HepG2 (cell line): Measurements from ENCODE around the gene ZNF292. TPM values are rescaled to one million over a fixed set of nuclear protein-coding genes. Genes with fewer than 3 reads are reported as not detected.
A peak's percentile ranks its signal among the peaks of the same experiment; 100 is the strongest.

Experiments
- ATAC-seq: fragments of 200-7000 bp; cut with Tn5 transposase; 3 replicates; pipeline ENCODE4 v1.9.1; 2020; ENCODE audit warnings: mild to moderate bottlenecking, moderate library complexity
- BruUV-seq: library from RNA; stranded (reverse); fragments of 400-500 nt; replicated peaks from 2 replicates; lab custom pipeline; 2021; lab: Mats Ljungman, UMichigan
- CTCF ChIA-PET: fragments of 300-600 bp; formaldehyde crosslinking; extraction: SDS; loops from one replicate; lab custom pipeline; 2021; ENCODE audit warnings: low total read pairs, inconsistent platforms, low intra/inter-chr PET ratio; lab: Yijun Ruan, JAX
- POLR2A ChIA-PET: fragments of 350-600 bp; sonication (Branson Sonifier 250); formaldehyde crosslinking; loops from one replicate; lab custom pipeline; 2020; ENCODE audit warnings: antibody characterized with exemption, inconsistent platforms; lab: Yijun Ruan, JAX
- DNase-seq: peaks from one replicate; pipeline ENCODE4 v3.0.0-alpha.2; 2015; ENCODE audit warnings: low spot score
- FAIRE-seq: peaks from 3 replicates; lab custom pipeline; 2011; peaks lifted over from hg19 to GRCh38; lab: Jason Lieb, UNC
- H2AFZ ChIP-seq: one replicate; pipeline ENCODE4 v1.6.1; 2011; ENCODE audit warnings: low read length, inconsistent platforms
- H3K27ac ChIP-seq: fragments of 300-600 bp; 3 replicates; pipeline ENCODE4 v1.8.0; 2011; ENCODE audit warnings: mixed run types, mild to moderate bottlenecking, mixed read lengths, low read length, inconsistent platforms; ENCODE audit not compliant: insufficient read depth; ENCODE audit errors: extremely low read length
- H3K27me3 ChIP-seq, 2 experiments: fragments of 200-600 bp in 1 of 2; 2 replicates in 1 of 2; 3 replicates in 1 of 2; pipeline versions ENCODE4 v1.6.0 to v1.8.0; 2011; ENCODE audit warnings: low read length in 2 of 2, mild to moderate bottlenecking in 2 of 2, moderate library complexity in 2 of 2, inconsistent platforms in 1 of 2; ENCODE audit not compliant: insufficient read depth in 2 of 2, control insufficient read depth in 1 of 2
- H3K36me3 ChIP-seq, 2 experiments: fragments of 200-600 bp in 1 of 2; replicated peaks in 1 of 2; 2 replicates in 1 of 2; 3 replicates in 1 of 2; pipeline versions ENCODE4 v1.5.1 to v1.8.0; 2011; ENCODE audit warnings: low read length in 2 of 2, inconsistent platforms in 1 of 2; ENCODE audit not compliant: insufficient read depth in 2 of 2, control insufficient read depth in 1 of 2
- H3K4me1 ChIP-seq: 2 replicates; pipeline ENCODE4 v1.5.1; 2012; ENCODE audit warnings: low read length, inconsistent platforms; ENCODE audit not compliant: insufficient read depth
- H3K4me2 ChIP-seq: 2 replicates; pipeline ENCODE4 v1.6.0; 2011; ENCODE audit warnings: low read depth, low read length, inconsistent platforms
- H3K4me3 ChIP-seq, 3 experiments: fragments of 200-600 bp in 1 of 3; sonication (generic), shearing (Covaris generic) in 1 of 3; replicated peaks in 1 of 3; 2 replicates each; pipeline ENCODE4 v1.5.1; 2011 to 2016; ENCODE audit warnings: low read length in 3 of 3, inconsistent platforms in 2 of 3, low read depth in 2 of 3, mild to moderate bottlenecking in 2 of 3, control low read depth in 1 of 3, mixed read lengths in 1 of 3; ENCODE audit not compliant: insufficient read depth in 1 of 3
- H3K79me2 ChIP-seq: one replicate; pipeline ENCODE4 v1.6.1; 2011; ENCODE audit warnings: low read length, inconsistent platforms; ENCODE audit not compliant: insufficient read depth
- H3K9ac ChIP-seq: 2 replicates; pipeline ENCODE4 v1.6.0; 2011; ENCODE audit warnings: mild to moderate bottlenecking, low read depth, low read length, inconsistent platforms; ENCODE audit not compliant: insufficient read depth
- H3K9me3 ChIP-seq: 2 replicates; pipeline ENCODE4 v1.5.1; 2012; ENCODE audit warnings: mild to moderate bottlenecking, low read length
- H4K20me1 ChIP-seq: 2 replicates; pipeline ENCODE4 v1.6.0; 2011; ENCODE audit warnings: inconsistent platforms, mild to moderate bottlenecking, low read length, moderate library complexity; ENCODE audit not compliant: insufficient read depth
- HDAC2 ChIP-seq: sonication (generic); formaldehyde crosslinking; IDR thresholded peaks from 2 replicates; pipeline ENCODE4 v1.4.0; 2020; ENCODE audit warnings: missing genetic modification reagents
- HES4 ChIP-seq: sonication (generic); formaldehyde crosslinking; IDR thresholded peaks from 2 replicates; pipeline ENCODE4 v1.9.0; 2021; ENCODE audit warnings: mild to moderate bottlenecking, missing genetic modification reagents, borderline replicate concordance
- MYNN ChIP-seq: sonication (generic); formaldehyde crosslinking; IDR thresholded peaks from 2 replicates; pipeline ENCODE4 v1.4.0; 2020; ENCODE audit warnings: mild to moderate bottlenecking, low read depth, missing genetic modification reagents
- ZBED4 ChIP-seq: sonication (generic); formaldehyde crosslinking; IDR thresholded peaks from 2 replicates; pipeline ENCODE4 v1.4.0; 2020; ENCODE audit warnings: missing genetic modification reagents, borderline replicate concordance
- ZBTB3 ChIP-seq: sonication (generic); formaldehyde crosslinking; IDR thresholded peaks from 2 replicates; pipeline ENCODE4 v1.4.0; 2020; ENCODE audit warnings: low read depth, mild to moderate bottlenecking, moderate library complexity, missing genetic modification reagents, borderline replicate concordance
- ZNF205 ChIP-seq: IDR thresholded peaks from 2 replicates; pipeline ENCODE4 v1.6.1; 2018; ENCODE audit warnings: missing biosample characterization, missing genetic modification reagents
- WGBS: methylation state at CpG from one replicate; pipeline ENCODE4 v1.1.6; 2017; ENCODE audit warnings: low lambda C conversion rate; 5-methylcytosine and 5-hydroxymethylcytosine counted together
- in situ Hi-C: cut with HindIII; loops from 2 replicates; pipeline ENCODE4 v1.10.0; 2017; ENCODE audit warnings: low pct_unique_long_range_greater_than_20kb; ENCODE audit not compliant: extremely low pct_ligation_motif_present
- intact Hi-C: fragments of 100-400 bp; cut with micrococcal nuclease; formaldehyde crosslinking; loops from one replicate; pipeline ENCODE4 v1.10.0; 2022; ENCODE audit not compliant: unreplicated experiment
- polyA plus RNA-seq, 8 experiments: library from polyadenylated mRNA; depleted of rRNA in 3 of 8; stranded (reverse) in 7 of 8; unstranded in 1 of 8; fragments of >200 nt; fragmentation: Illumina TruSeq in 4 of 8; extraction: Trizol in 4 of 8; gene quantifications; 2 replicates each; pipeline versions ENCODE4 v1.2.1 to v1.2.3, GENCODE V29; 2011 to 2016; ENCODE audit warnings: low read depth in 4 of 8, missing spikeins in 1 of 8, mixed read lengths in 1 of 8; ENCODE audit not compliant: insufficient read depth in 1 of 8
- total RNA-seq, 5 experiments: library from RNA; depleted of rRNA; stranded (reverse); fragments of >200 nt; fragmentation: Illumina TruSeq; extraction: Trizol; gene quantifications; 2 replicates each; pipeline ENCODE4 v1.2.3, GENCODE V29; 2016; ENCODE audit warnings: low read depth in 1 of 5

The ZNF292 gene
- total and polyA plus RNA-seq, 2 of the 13 experiments (the other 11 are each of a cell fraction or from before 2014, with no cell fraction given) = 9.9 to 12.8 TPM

DNA sequence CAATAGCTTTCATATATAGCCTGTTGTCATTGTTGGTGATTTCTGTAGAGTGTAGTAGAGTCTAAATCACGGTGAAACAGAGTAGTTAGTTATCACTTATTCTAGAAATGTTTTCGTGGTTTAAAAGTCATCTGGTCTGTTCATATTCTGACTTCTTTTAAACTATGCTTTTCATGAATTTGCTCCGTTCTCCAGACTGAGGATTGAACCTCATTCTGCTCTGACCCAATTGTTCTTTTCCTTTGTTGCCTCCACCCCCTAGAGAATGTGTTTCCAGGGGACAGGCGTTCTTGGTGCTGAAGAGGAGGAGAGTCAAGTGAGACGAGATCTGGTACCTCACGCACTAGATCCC is 748 bp upstream of the ZNF292 start:
- ATAC-seq (no peak), FAIRE-seq (no peak), DNase-seq (no peak)
- 0 out of 2 replicates have a peak, but pooled peaks have one; percentile 4 for TF ChIP-seq ZBED4
- 0 out of 2 replicates have a peak, but pooled peaks have one; percentile 3 for TF ChIP-seq ZNF205 (CRISPR knock-in tag)
- TF ChIP-seq HES4 (CRISPR knock-in tag) = 0 out of 2 replicates have a peak, but pooled peaks have one; percentile 4
- 0 out of 2 replicates have a peak, but pooled peaks have one; percentile 3 for TF ChIP-seq HDAC2 (CRISPR knock-in tag)
- TF ChIP-seq MYNN (CRISPR knock-in tag) = 0 out of 2 replicates have a peak, but pooled peaks have one; percentile 25
- TF ChIP-seq ZBTB3 = no peak
- Histone ChIP-seq H3K4me1 (peaks cover 32% of the 10 kb centered on the region), H3K4me3 (peak overlapping the region; percentile 86 to 96 (median 88)), H4K20me1 (peaks cover 35% of the 10 kb centered on the region), H3K27ac (peak overlapping the region; percentile 87), H3K9me3 (no peaks in the 10 kb centered on the region), H2AFZ (peak overlapping the region; percentile 95), H3K36me3 (peaks cover 0 to 2% of the 10 kb centered on the region in 2 experiments; a peak in 1 of 5 replicates), H3K27me3 (peaks cover 0 to 3% of the 10 kb centered on the region in 2 experiments; a peak in 1 of 5 replicates), H3K9ac (peak overlapping the region; percentile 78), H3K79me2 (peaks cover 58% of the 10 kb centered on the region), H3K4me2 (peak overlapping the region; percentile 74)
- POLR2A ChIA-PET = no interaction called here
- 1% methylated on average over 6 of the region's 6 CpGs for WGBS
- in situ Hi-C loops (no loop called here), intact Hi-C loops (no loop called here)
- CTCF ChIA-PET = no interaction called here
- no TSS peak for BruUV-seq
